PFSK-1 (cell line): ENCODE results near the gene FNDC10.

ENCODE experiments used
- FOXP2 ChIP-seq: optimal IDR thresholded peaks from 2 replicates; pipeline ENCODE3; 2011; ENCODE audit warnings: borderline replicate concordance, control low read depth, inconsistent platforms; ENCODE audit not compliant: insufficient read depth; ENCODE audit errors: extremely low read length, extremely low read depth
- POLR2AphosphoS5 ChIP-seq: IDR thresholded peaks from 2 replicates; pipeline ENCODE4 v1.6.1; 2012; ENCODE audit warnings: low read depth, mild to moderate bottlenecking, control low read depth, low read length, moderate library complexity
- REST ChIP-seq, 2 experiments: IDR thresholded peaks; 2 replicates each; pipeline versions ENCODE4 v1.6.1 to v1.8.0; 2011 to 2012; ENCODE audit warnings: low read depth in 2 of 2, low read length in 2 of 2, control low read depth in 1 of 2, inconsistent platforms in 1 of 2, mild to moderate bottlenecking in 1 of 2, moderate library complexity in 1 of 2; ENCODE audit not compliant: insufficient read depth in 1 of 2
- SIN3A ChIP-seq: IDR thresholded peaks from 2 replicates; pipeline ENCODE4 v1.6.1; 2012; ENCODE audit warnings: mild to moderate bottlenecking, low read length, moderate library complexity, borderline replicate concordance; ENCODE audit not compliant: insufficient read depth
- TAF1 ChIP-seq: IDR thresholded peaks from 2 replicates; pipeline ENCODE4 v1.6.1; 2012; ENCODE audit warnings: low read length, control low read depth, borderline replicate concordance; ENCODE audit not compliant: insufficient read depth

FNDC10 gene

GRCh38 chr1:1594602-1595260, 5.2 kb downstream of the FNDC10 start:
- TF ChIP-seq FOXP2 (no peak), TAF1 (no peak), REST (IDR thresholded peaks at IDR 0.05; ENCODE audit: insufficient read depth in 1 of 2, low read depth in 2 of 2, low read length in 2 of 2) (no peak), SIN3A (no peak), POLR2AphosphoS5 (no peak)

GRCh38 chr1:1593834-1594601, 5.9 kb downstream of the FNDC10 start:
- TF ChIP-seq SIN3A (no peak), REST (IDR thresholded peaks at IDR 0.05; ENCODE audit: insufficient read depth in 1 of 2, low read depth in 2 of 2, low read length in 2 of 2) (no peak), TAF1 (no peak), POLR2AphosphoS5 (no peak), FOXP2 (no peak)

- TF ChIP-seq REST (IDR thresholded peaks at IDR 0.05; ENCODE audit: insufficient read depth in 1 of 2, low read depth in 2 of 2, low read length in 2 of 2) (no peak), SIN3A (no peak), FOXP2 (no peak), POLR2AphosphoS5 (no peak), TAF1 (no peak)
Measured at GRCh38 chr1:1591452-1591851, 8.5 kb downstream of the FNDC10 start.

- TF ChIP-seq SIN3A (no peak), TAF1 (no peak), POLR2AphosphoS5 (no peak), FOXP2 (no peak), REST (IDR thresholded peaks at IDR 0.05; ENCODE audit: insufficient read depth in 1 of 2, low read depth in 2 of 2, low read length in 2 of 2) (no peak)
Measured at GRCh38 chr1:1583347-1584010, 16.5 kb downstream of the FNDC10 start.
